Muscle of leg (tissue), 11 donors: Measurements from ENCODE around the gene PTPN5. TPM values are rescaled to one million over a fixed set of nuclear protein-coding genes. Genes with fewer than 3 reads are reported as not detected.

Experiments used
- DNase-seq: peaks from one replicate; pipeline ENCODE4 v3.0.0; 2013
- H3K27ac ChIP-seq: one replicate; pipeline ENCODE4 v1.5.1; 2013; ENCODE audit warnings: mild to moderate bottlenecking, low read length, control low read depth
- H3K27me3 ChIP-seq: one replicate; pipeline ENCODE4 v1.6.1; 2013; ENCODE audit warnings: low read length; ENCODE audit not compliant: control insufficient read depth, insufficient read depth
- H3K36me3 ChIP-seq: one replicate; pipeline ENCODE4 v1.6.1; 2013; ENCODE audit warnings: low read length; ENCODE audit not compliant: control insufficient read depth, insufficient read depth
- H3K4me1 ChIP-seq: one replicate; pipeline ENCODE4 v1.6.1; 2013; ENCODE audit warnings: low read length; ENCODE audit not compliant: control insufficient read depth, insufficient read depth
- H3K4me3 ChIP-seq: one replicate; pipeline ENCODE4 v1.5.1; 2013; ENCODE audit warnings: low read length, control low read depth
- H3K9me3 ChIP-seq: replicated peaks from 2 replicates; pipeline ENCODE4 v1.6.1; 2013; ENCODE audit warnings: low read depth, low read length; ENCODE audit not compliant: control insufficient read depth
- WGBS: methylation state at CpG from one replicate; pipeline ENCODE4 v1.1.5; 2013; ENCODE audit warnings: missing lambda C conversion rate; ENCODE audit not compliant: insufficient coverage; 5-methylcytosine and 5-hydroxymethylcytosine counted together
- polyA plus RNA-seq, 8 donors: library from polyadenylated mRNA; unstranded; fragments of 120-200 nt; gene quantifications; one replicate each; pipeline versions ENCODE4 v1.2.1 to v1.2.3, GENCODE V29; 2013; ENCODE audit warnings: inconsistent platforms in 1 of 8, low replicate concordance in 1 of 8; ENCODE audit not compliant: insufficient read length in 8 of 8, insufficient read depth in 1 of 8
- total RNA-seq: library from RNA; stranded (reverse); fragments of 120-200 nt; gene quantifications from one replicate; pipeline ENCODE4 v1.2.4, GENCODE V29; 2013

The PTPN5 gene
- total and polyA plus RNA-seq, 9 donors: 0.14 to 2.0 (median 0.24) TPM

DNA sequence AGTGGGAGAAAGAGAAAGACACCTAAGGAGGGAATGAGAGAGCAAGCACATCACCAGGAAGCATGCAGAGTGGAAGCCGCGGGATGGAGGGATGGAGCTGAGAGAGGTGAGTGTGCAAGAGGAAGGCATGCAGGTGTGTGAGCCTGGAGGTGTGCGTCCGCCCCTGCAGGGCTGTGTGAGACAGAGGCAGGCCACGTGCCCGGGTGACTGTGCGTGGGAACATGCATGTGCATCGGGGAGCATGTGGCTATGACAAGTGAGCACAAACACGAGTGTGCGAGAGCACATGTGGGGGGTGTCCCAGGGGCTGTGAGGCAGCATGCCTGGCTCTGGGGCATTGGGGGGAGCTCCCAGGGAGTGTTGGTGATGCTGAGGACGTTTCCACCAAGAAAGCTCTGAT is 29.9 kb downstream of the PTPN5 start:
- Histone ChIP-seq H3K4me3 (no peak overlapping the region), H3K27me3 (peaks cover 4% of the 10 kb centered on the region), H3K9me3 (no peaks in the 10 kb centered on the region), H3K36me3 (no peaks in the 10 kb centered on the region), H3K4me1 (no peaks in the 10 kb centered on the region), H3K27ac (no peak overlapping the region)
- no peak for DNase-seq
- 79% methylated on average over 11 of the region's 11 CpGs for WGBS

DNA sequence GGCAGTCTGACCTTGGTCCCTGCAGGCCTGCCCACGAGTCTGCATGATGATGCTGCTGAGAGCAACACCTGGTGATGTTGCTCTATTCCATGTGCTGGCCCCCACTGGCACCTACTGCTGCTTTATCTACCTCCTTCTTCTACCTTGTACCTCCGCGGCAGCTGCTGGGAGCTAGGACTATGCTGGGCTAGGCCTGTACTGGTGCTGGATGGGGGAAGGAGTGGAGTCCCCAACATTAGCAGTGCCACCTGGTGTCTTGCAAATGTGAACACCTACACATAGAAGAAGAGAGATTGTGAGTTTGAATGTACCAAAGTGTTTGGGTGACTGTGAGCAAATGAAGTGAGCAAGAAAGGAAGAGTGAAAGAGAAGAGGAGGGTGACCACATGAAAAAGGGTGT is 30.5 kb downstream of the PTPN5 start:
- H3K9me3 ChIP-seq: no peaks in the 10 kb centered on the region
- H3K36me3 ChIP-seq: no peaks in the 10 kb centered on the region
- no peaks in the 10 kb centered on the region for H3K4me1 ChIP-seq
- H3K27me3 ChIP-seq: peaks cover 4% of the 10 kb centered on the region
- no peak overlapping the region for H3K27ac ChIP-seq
- DNase-seq: no peak
- no peak overlapping the region for H3K4me3 ChIP-seq
- 50% methylated on average over 1 of the region's 3 CpGs for WGBS

DNA sequence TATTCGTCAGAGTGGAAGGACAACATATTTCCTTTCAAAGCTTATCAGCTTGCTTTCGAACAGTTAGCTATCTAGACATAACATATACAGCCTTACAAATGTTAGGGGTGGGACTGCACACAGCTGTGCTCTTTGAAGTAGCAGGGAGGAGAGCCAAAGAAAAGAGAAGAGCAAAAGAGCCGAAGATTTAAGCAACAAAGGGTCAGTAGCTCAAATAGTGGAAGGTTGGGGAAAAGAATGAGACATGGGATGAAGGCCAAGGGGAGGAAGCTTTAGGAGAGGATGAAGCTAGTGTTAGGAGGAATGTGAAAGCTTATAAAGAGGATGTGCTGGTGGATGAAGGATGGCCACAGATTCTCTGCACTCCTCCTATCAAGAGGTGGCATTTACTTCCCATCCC is 33.8 kb downstream of the PTPN5 start:
- WGBS: 13% methylated on average over 1 of the region's 3 CpGs
- H3K27me3 ChIP-seq: peaks cover 6% of the 10 kb centered on the region
- H3K4me3 ChIP-seq: no peak overlapping the region
- peak; percentile 27 for DNase-seq
- no peaks in the 10 kb centered on the region for H3K4me1 ChIP-seq
- no peaks in the 10 kb centered on the region for H3K36me3 ChIP-seq
- no peak overlapping the region for H3K27ac ChIP-seq
- H3K9me3 ChIP-seq: no peaks in the 10 kb centered on the region

DNA sequence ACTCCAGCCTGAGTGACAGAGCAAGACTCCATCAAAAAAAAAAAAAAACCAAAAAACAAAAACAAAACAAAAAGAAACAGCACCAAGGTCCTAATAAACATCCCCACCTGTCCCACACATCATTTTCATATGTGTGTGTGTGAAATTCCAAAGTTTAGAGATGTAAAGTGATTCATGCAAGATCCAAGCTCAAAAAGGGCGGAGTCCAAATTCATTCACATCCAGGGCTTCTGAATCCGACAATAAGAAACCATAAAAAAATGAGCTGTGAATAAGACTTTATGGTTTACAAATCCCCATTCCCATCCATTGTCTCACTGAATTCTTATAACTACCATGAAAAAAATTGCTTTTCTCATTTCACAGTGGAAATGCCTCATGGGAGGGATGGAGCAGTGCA is 34.7 kb downstream of the PTPN5 start:
- no peak overlapping the region for H3K27ac ChIP-seq
- no peak for DNase-seq
- no CpG with 5 or more reads among the region's 2 CpGs for WGBS
- peaks cover 6% of the 10 kb centered on the region for H3K27me3 ChIP-seq
- H3K4me3 ChIP-seq: no peak overlapping the region
- no peaks in the 10 kb centered on the region for H3K4me1 ChIP-seq
- no peaks in the 10 kb centered on the region for H3K36me3 ChIP-seq
- no peaks in the 10 kb centered on the region for H3K9me3 ChIP-seq

DNA sequence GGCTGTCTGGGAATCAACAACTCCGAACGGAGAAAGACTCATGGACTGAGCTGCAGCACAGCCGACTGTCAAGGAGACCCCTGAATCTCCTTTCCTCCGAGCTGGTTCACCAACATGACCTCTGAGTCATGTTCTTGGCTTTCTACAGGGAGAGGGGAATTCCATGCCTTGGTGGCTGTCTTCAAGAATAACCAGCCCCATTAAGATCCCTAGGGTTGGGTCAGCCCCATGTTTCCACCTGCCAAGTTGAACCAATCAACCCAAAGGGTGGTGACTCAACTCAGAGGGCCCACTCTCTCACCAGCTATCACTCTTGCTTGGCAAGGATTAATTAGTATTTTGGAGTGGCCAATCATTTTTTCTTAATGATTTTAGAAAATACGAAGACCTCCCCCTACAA is 37.3 kb downstream of the PTPN5 start:
- Histone ChIP-seq H3K9me3 (no peaks in the 10 kb centered on the region), H3K36me3 (no peaks in the 10 kb centered on the region), H3K27me3 (peaks cover 6% of the 10 kb centered on the region), H3K27ac (no peak overlapping the region), H3K4me1 (no peaks in the 10 kb centered on the region), H3K4me3 (no peak overlapping the region)
- DNase-seq: no peak
- WGBS: 90% methylated on average over 4 of the region's 5 CpGs

DNA sequence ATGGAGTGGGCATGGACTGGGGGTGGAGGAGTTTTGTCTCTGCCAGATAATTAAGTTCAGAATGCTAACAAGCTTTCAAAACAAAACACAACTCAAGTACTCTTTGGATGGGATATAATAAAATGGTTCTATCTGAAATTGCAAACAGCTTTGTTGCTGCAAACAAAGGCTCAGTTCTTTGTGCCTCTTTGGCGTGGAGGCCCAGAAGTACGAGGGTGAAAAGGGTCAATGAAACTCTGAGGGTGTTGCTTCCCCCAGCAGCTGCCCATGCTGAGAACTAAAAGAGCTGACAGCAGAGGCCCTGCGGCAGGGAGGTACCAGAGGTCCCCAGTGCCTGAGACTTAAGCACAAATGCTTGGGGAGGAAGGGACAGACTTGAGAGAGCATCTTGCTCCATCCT is 39.1 kb downstream of the PTPN5 start:
- H3K27me3 ChIP-seq: peaks cover 6% of the 10 kb centered on the region
- no peak for DNase-seq
- no peak overlapping the region for H3K27ac ChIP-seq
- H3K4me1 ChIP-seq: no peaks in the 10 kb centered on the region
- H3K4me3 ChIP-seq: no peak overlapping the region
- H3K9me3 ChIP-seq: no peaks in the 10 kb centered on the region
- WGBS: 36% methylated on average over 3 of the region's 3 CpGs
- H3K36me3 ChIP-seq: no peaks in the 10 kb centered on the region

DNA sequence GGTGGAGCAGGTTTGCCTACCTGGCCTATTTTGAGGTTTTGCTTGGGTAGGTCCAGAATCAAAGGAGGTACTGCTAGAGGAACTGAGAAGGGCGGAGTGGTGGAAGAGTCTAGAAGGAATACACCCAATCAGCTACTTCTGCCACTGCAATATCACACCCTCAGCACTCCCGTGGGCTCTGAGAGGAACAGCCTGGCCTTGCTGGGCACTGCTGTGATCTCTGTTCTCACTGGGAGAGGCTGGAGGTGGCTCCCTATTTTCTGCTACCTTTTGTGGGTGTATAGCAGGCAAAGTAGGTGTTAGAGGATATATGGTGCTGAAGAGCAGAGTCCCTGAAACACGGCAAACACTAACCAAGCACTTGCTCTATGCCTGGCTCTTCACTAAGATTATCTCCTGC is 40.7 kb downstream of the PTPN5 start:
- no CpG with 5 or more reads among the region's 3 CpGs for WGBS
- no peak overlapping the region for H3K27ac ChIP-seq
- no peaks in the 10 kb centered on the region for H3K4me1 ChIP-seq
- DNase-seq: no peak
- H3K27me3 ChIP-seq: peaks cover 2% of the 10 kb centered on the region
- H3K36me3 ChIP-seq: no peaks in the 10 kb centered on the region
- H3K9me3 ChIP-seq: no peaks in the 10 kb centered on the region
- no peak overlapping the region for H3K4me3 ChIP-seq

DNA sequence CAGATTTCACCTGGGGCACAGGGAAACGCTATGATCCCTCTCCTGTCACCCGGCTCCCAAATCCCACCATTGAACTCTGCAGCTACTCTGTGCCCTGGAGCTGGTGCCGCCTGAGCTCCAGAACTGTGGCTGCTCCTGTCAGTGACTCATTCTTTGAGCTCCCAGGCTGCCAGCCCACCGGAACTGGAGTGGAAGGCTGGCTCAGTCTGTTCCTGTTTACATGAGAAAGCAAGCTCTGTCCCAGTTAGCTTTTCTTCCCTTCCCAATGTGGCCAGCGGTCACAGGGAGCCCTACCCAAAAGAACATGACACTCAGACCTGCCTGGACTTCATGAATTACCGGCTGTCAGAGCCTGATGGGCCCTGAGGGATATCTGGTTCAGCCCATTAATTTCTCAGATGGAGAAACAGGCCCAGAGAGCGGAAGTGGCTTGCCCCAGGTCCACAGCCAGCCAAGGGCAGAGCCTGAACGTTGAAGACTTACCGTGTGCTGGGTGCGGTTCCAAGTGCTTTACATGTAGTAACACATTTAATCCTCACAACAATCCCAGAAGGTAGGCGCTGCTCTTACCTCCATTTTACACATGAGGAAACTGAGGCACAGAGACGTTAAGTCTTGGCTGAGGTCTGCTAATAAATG is 41.8 kb downstream of the PTPN5 start:
- Histone ChIP-seq H3K27ac (no peak overlapping the region), H3K4me3 (no peak overlapping the region), H3K4me1 (no peaks in the 10 kb centered on the region), H3K36me3 (no peaks in the 10 kb centered on the region), H3K27me3 (peaks cover 2% of the 10 kb centered on the region), H3K9me3 (no peaks in the 10 kb centered on the region)
- 49% methylated on average over 5 of the region's 12 CpGs for WGBS
- DNase-seq: no peak

DNA sequence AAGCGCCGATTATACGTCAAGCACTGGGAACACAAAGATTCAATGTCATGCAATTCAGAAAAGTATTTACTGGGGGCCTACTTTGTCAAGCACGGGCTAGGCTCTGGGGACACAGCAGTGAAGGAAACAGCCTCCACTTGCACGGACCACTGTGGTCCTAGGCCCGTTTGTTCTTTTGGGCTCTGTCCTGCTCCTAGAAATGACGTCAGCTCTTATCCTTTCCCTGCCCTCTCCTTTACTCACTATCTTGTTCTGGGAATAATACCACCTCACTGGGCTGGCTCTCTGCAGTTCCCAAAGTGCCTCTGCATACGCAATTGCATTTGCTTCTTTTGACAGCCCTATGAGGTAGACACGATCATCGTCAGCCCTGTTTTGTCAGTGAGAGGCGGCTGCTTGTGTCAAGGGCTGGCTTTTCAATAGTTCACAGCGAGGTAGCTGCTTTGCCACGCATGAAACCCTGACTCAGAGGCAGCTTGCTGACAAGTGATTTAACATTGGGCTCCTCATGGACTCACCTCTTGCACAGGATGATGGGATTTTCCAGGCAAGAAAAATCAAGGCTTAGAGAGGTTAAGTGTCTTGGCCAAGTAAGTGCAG is 42.7 kb downstream of the PTPN5 start:
- WGBS: 71% methylated on average over 13 of the region's 13 CpGs
- no peaks in the 10 kb centered on the region for H3K4me1 ChIP-seq
- DNase-seq: no peak
- no peaks in the 10 kb centered on the region for H3K9me3 ChIP-seq
- H3K4me3 ChIP-seq: no peak overlapping the region
- no peak overlapping the region for H3K27ac ChIP-seq
- H3K27me3 ChIP-seq: peaks cover 2% of the 10 kb centered on the region
- H3K36me3 ChIP-seq: no peaks in the 10 kb centered on the region

DNA sequence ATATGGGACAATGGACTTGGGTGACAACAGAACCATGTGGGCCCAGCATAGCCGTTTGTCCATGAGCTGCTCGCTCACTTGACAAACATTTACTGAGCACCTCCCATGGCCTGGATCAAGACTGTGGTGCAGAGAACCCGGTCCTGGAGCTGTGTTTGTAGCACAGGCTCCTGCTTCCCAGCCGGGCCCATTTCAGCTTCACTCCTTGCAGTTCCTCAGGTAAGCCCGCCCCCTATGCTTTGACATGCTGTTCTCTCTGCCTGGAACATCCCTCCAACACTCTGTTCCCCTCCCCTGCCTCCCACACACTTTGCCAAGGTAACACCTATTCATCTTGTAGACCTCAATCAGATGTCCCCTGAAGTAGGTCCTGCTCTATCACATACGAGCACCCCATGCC is 46.3 kb downstream of the PTPN5 start:
- Histone ChIP-seq H3K4me3 (no peak overlapping the region), H3K9me3 (no peaks in the 10 kb centered on the region), H3K4me1 (no peaks in the 10 kb centered on the region), H3K36me3 (no peaks in the 10 kb centered on the region), H3K27me3 (no peaks in the 10 kb centered on the region), H3K27ac (no peak overlapping the region)
- WGBS: 70% methylated on average over 6 of the region's 6 CpGs
- DNase-seq: no peak
